HG02840 (cell line): Measurements from ENCODE around the gene BDKRB2.

Experiments used
- ATAC-seq: cut with Tn5 transposase; IDR thresholded peaks from one replicate; pipeline ENCODE4 v1.9.1; 2021; ENCODE audit warnings: mild to moderate bottlenecking, moderate library complexity, moderate number of reproducible peaks; ENCODE audit not compliant: unreplicated experiment, low FRiP score

Gene BDKRB2

GRCh38 chr14:96267336-96267735 lies 62.7 kb downstream of the BDKRB2 start:
- no peak for ATAC-seq

DNA sequence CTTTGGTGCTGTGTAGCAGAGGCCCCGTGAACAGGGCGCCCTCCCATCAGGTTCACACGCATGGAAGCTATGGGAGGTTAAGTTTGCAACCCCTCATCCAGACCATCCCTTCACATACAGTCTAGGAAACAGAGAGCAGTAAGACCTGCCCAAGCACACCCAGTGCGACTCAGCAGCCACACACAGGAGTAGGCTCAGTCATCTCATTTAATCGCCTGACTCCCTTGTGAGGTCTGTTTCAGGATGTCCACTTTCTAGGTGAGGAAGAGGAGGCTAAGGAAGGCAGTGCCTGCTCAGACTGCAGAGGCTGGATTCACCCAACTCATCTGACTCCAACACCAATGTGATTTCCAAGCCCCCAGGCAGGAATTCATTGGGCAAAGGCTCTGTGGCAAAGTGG lies 63.3 kb downstream of the BDKRB2 start:
- no peak for ATAC-seq

- no peak for ATAC-seq
Observed at GRCh38 chr14:96268431-96269358, 64.1 kb downstream of the BDKRB2 start.

- no peak for ATAC-seq
Observed at GRCh38 chr14:96269359-96269710, 64.7 kb downstream of the BDKRB2 start.

GRCh38 chr14:96270565-96271420 lies 66.2 kb downstream of the BDKRB2 start:
- no peak for ATAC-seq

GRCh38 chr14:96271421-96271762 lies 66.8 kb downstream of the BDKRB2 start:
- no peak for ATAC-seq

DNA sequence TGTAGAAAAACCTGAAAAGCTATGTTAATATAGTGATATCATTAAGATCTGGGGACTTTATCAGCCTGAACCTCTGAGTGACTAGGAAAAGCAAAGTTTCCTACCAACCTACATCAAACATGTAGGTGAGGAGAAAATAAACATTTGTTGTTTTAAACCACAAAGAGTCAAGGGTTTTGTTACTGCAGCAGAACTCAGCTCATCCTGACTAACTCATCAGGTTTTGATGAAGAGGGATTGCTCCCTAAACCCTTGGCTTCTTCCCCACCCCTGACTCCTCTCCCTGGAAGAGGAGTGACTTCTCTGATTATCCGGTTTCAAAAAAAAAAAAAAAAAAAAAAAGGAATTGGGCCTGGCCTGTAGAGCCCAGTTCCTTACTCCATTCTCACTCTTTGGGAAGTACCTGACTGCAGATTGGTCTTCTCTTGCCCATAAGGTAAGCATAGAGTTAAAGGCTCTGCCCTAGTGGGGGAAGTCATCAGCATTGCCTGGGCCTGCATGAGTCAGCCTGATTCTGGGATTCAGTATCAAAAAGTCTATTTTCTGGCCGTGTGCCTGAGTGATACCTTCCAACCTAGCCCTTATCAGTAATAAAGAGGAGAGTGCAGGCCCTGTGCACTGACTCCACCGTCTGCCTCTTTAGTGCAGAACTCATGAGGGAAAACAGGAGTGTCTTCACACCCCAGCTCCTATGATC lies 68.3 kb downstream of the BDKRB2 start:
- no peak for ATAC-seq

GRCh38 chr14:96273629-96274028 lies 69.0 kb downstream of the BDKRB2 start:
- no peak for ATAC-seq

DNA sequence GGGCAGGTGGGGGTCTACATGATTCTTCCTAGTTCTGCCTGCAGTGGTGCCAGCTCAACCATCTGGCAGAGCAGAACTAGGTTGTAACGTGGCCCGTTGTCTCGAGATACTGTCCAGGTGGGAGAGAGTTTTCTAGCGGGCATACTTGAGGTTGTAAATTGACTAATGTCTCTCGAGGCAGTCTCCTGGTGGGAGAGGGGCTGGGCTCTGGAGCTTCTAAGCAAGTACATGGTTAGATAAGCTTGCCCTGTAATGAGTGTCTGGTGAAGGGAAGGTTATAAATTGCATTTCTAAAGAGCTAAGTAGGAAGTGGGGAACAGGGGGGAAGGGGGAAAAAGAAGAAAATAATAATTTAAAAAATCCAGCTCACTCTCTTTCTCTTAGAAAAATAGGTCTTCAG lies 69.5 kb downstream of the BDKRB2 start:
- ATAC-seq, result no peak

DNA sequence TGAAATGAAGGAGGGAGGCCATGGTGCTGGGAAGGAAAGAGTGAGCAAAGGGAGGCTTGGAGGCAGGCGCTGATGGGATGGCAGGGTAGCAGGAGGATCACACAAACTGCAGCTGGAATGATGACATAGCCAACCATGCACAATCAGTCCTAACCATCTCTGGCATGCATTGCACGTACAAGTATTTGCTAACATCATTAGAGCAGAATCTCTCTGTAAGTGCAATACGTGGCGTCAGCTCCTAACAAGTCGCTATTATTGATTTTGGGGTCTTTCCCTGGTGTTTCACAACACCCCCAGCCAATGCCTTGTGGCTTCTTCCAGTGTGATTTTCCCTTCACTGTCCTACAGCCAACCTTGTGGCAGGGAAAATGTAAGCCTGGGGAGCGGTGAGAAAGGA lies 69.9 kb downstream of the BDKRB2 start:
- no peak for ATAC-seq

- ATAC-seq, result no peak
Observed at GRCh38 chr14:96275177-96276112, 70.8 kb downstream of the BDKRB2 start.

- no peak for ATAC-seq
Observed at GRCh38 chr14:96277890-96278289, 73.3 kb downstream of the BDKRB2 start.

- no peak for ATAC-seq
Observed at GRCh38 chr14:96279564-96279963, 74.9 kb downstream of the BDKRB2 start.

DNA sequence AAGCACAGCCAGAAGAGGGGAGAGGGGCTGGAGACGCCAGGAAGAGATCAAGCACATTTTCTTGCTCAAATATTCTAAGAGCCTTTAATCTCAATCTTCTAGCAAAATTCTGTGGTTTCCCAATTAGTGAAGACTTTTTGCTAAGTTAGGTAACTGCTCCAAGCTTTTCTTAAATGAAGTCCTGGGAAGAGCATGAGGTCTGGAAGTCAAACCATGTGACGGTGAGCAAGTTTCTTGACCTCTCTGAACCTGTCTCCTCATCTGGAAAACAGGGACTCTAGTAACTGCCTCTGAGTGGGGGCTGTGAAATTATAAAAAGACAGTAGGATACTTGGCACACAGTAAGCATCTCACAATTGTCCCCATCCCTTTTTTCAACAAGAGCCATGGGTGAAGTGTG lies 75.5 kb downstream of the BDKRB2 start:
- no peak for ATAC-seq

GRCh38 chr14:96281486-96281885 lies 76.8 kb downstream of the BDKRB2 start:
- ATAC-seq, result no peak

- ATAC-seq, result no peak
Observed at GRCh38 chr14:96284008-96284407, 79.4 kb downstream of the BDKRB2 start.

GRCh38 chr14:96284430-96284829 lies 79.8 kb downstream of the BDKRB2 start:
- ATAC-seq, result no peak

DNA sequence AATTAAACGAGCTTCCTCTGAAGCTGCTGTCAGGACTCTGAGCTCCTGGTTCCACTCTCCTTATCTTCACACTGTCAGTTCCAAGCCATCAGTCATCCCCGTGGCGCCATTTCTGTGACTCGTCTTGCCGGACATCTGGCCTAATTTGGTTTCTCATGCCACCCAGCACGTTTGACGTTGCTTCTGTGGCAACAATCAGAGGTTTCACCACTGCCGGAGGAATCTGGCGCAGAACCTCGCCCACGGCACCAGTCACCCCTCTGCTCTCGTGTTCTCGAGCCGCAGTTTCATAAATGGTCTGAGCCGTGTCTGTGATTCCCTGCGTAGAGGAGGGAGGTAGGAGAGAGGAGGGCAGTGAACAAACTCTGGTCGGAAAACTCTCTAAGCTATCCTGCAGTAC lies 81.0 kb downstream of the BDKRB2 start:
- no peak for ATAC-seq

DNA sequence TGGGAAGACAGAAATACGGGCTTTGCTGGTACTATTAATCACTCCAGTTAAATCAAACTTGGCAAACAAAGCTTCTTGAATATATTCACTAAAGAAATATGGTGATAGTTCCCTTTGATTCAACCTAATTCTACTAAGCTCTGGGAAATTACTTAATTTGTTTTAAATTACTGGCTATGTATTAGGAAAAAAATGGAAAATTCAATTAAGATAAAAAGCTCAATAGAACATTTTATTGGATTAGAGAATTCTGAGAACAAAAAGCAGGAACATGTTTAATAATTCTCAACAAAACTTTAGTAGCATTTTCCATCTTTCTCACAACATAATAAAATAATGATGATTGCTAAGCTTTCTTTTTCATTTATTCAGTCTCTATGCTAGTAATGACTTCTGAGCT lies 81.6 kb downstream of the BDKRB2 start:
- no peak for ATAC-seq

DNA sequence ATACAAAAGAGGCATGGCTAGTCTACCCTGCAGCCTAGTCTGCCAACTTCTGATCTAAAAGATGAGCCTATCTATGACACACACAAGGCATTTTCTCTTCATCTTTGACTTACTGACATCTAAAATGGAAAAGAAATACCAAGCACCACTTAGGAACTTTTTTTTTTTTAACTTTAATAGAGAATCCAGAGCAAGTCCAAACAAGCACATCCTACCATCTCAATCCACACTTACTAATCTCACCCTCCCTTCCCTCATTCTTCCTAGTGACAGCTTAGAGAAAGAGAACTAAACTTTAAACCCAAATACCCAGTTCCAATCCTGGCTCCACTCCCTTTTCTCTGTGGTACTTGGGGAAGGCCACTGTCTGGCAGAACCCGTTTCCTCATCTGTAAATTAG lies 83.2 kb downstream of the BDKRB2 start:
- no peak for ATAC-seq
